Colonic mucosa (tissue), 4 donors: ENCODE measurements around the gene ETV7. TPM values are rescaled to one million over a fixed set of nuclear protein-coding genes. Genes with fewer than 3 reads are reported as not detected.
A peak's percentile ranks its signal among the peaks of the same experiment; 100 is the strongest.

Source experiments
- DNase-seq: peaks from one replicate; pipeline ENCODE4 v3.0.0-alpha.2; 2020
- H3K27ac ChIP-seq: fragments of 200-600 bp; one replicate; pipeline ENCODE4 v1.8.0; 2021
- H3K27me3 ChIP-seq: fragments of 200-600 bp; one replicate; pipeline ENCODE4 v1.8.0; 2021
- H3K36me3 ChIP-seq: fragments of 200-600 bp; one replicate; pipeline ENCODE4 v1.8.0; 2021
- H3K4me1 ChIP-seq: fragments of 200-600 bp; one replicate; pipeline ENCODE4 v1.8.0; 2021; ENCODE audit warnings: mild to moderate bottlenecking
- H3K4me3 ChIP-seq: fragments of 200-600 bp; one replicate; pipeline ENCODE4 v1.8.0; 2021
- H3K9ac ChIP-seq, 2 donors: one replicate each; pipeline ENCODE4 v1.7.0; 2013; ENCODE audit warnings: control low read depth in 2 of 2, low read depth in 2 of 2, low read length in 2 of 2
- H3K9me3 ChIP-seq: fragments of 200-600 bp; one replicate; pipeline ENCODE4 v1.8.0; 2021
- CTCF ChIP-seq: fragments of 200-600 bp; IDR thresholded peaks from one replicate; pipeline ENCODE4 v1.8.0; 2022; ENCODE audit warnings: antibody characterized with exemption, mild to moderate bottlenecking
- intact Hi-C: fragments of 100-400 bp; cut with DNase I; formaldehyde crosslinking; loops from one replicate; pipeline ENCODE4 v1.14.1; 2022
- total RNA-seq, 2 donors: library from RNA; stranded (reverse); fragmentation: NEBNext Ultra II Directional in 1 of 2; extraction: Animal tissue kit (Norgen Biotek cat#: 25700) in 1 of 2; gene quantifications; one replicate each; pipeline ENCODE4 v1.2.1, GENCODE V29; 2021
- donor health status: healthy.
- donor health status: DM: no; HTN: no; CAD: no.
- donor health status: DM: no; HTN: no; CAD: no.

ETV7 gene
- total RNA-seq, 2 donors from 2014 or later, result 2.9 to 4.5 TPM

GRCh38 chr6:36428911-36429310, 41.4 kb upstream of the ETV7 start:
- Histone ChIP-seq H3K4me3 (no peak overlapping the region), H3K9ac (no peak overlapping the region), H3K27ac (no peak overlapping the region), H3K4me1 (no peaks in the 10 kb centered on the region), H3K36me3 (no peaks in the 10 kb centered on the region), H3K27me3 (no peaks in the 10 kb centered on the region), H3K9me3 (no peaks in the 10 kb centered on the region)
- no peak for DNase-seq
- intact Hi-C loops, result no loop called here
- no peak for TF ChIP-seq CTCF

- Histone ChIP-seq H3K27me3 (no peaks in the 10 kb centered on the region), H3K9ac (no peak overlapping the region), H3K36me3 (no peaks in the 10 kb centered on the region), H3K27ac (no peak overlapping the region), H3K4me3 (no peak overlapping the region), H3K4me1 (no peaks in the 10 kb centered on the region), H3K9me3 (no peaks in the 10 kb centered on the region)
- intact Hi-C loops, result no loop called here
- TF ChIP-seq CTCF, result no peak
- DNase-seq, result no peak
Measured at GRCh38 chr6:36426622-36427021, 39.2 kb upstream of the ETV7 start.

- intact Hi-C loops, result loop anchor here (5.0 kb wide), 1 partner anchor 169 kb away; the partner anchor contains the start of gene SRSF3
- peak; percentile 51 for TF ChIP-seq CTCF
- Histone ChIP-seq H3K9me3 (no peaks in the 10 kb centered on the region), H3K9ac (peak overlapping the region; percentile 68 to 98), H3K27ac (peak overlapping the region; percentile 84), H3K4me3 (peak overlapping the region; percentile 41), H3K36me3 (no peaks in the 10 kb centered on the region), H3K4me1 (no peaks in the 10 kb centered on the region), H3K27me3 (no peaks in the 10 kb centered on the region)
- peak; percentile 99 for DNase-seq
Measured at GRCh38 chr6:36423101-36423824, 35.8 kb upstream of the ETV7 start.

- no peak for TF ChIP-seq CTCF
- peak overlapping the region; percentile 57 to 98 for H3K9ac ChIP-seq
Measured at GRCh38 chr6:36422714-36423100, 35.2 kb upstream of the ETV7 start.

GRCh38 chr6:36419310-36419709, 31.8 kb upstream of the ETV7 start:
- no peaks in the 10 kb centered on the region for H3K27me3 ChIP-seq
- no peaks in the 10 kb centered on the region for H3K9me3 ChIP-seq
- no peaks in the 10 kb centered on the region for H3K36me3 ChIP-seq
- TF ChIP-seq CTCF, result no peak
- H3K4me1 ChIP-seq, result no peaks in the 10 kb centered on the region
- H3K27ac ChIP-seq, result no peak overlapping the region
- DNase-seq, result no peak
- H3K9ac ChIP-seq, result no peak overlapping the region
- no peak overlapping the region for H3K4me3 ChIP-seq
- intact Hi-C loops, result loop anchor here (10.0 kb wide), 1 partner anchor 275 kb away; the partner anchor contains the start of gene RAB44

More at GRCh38 chr6:36422714-36423100, 35.2 kb upstream of the ETV7 start:
- Histone ChIP-seq H3K4me1 (no peaks in the 10 kb centered on the region), H3K36me3 (no peaks in the 10 kb centered on the region), H3K27me3 (no peaks in the 10 kb centered on the region), H3K27ac (peak overlapping the region; percentile 84), H3K9me3 (no peaks in the 10 kb centered on the region), H3K4me3 (peak overlapping the region; percentile 41)
- no peak for DNase-seq
- intact Hi-C loops, result loop anchor here (5.0 kb wide), 1 partner anchor 170 kb away; the partner anchor contains the start of gene SRSF3
